Stomach (tissue), 9 donors: Measurements from ENCODE around the gene DUOX2. TPM values are rescaled to one million over a fixed set of nuclear protein-coding genes. Genes with fewer than 3 reads are reported as not detected.

ENCODE experiments used
- DNase-seq, 2 donors: peaks; one replicate each; pipeline versions ENCODE4 v3.0.0 to v3.0.0-alpha.2; 2013 to 2019
- H3K27ac ChIP-seq, 5 donors: fragments of 200-600 bp in 4 of 5; sonication (generic) in 4 of 5; one replicate each; pipeline ENCODE4 v1.5.1; 2013 to 2019; ENCODE audit warnings: mild to moderate bottlenecking in 1 of 5, moderate library complexity in 1 of 5
- H3K27me3 ChIP-seq, 3 donors: fragments of 200-600 bp; sonication (generic); one replicate each; pipeline ENCODE4 v1.5.1; 2017 to 2019; ENCODE audit warnings: mixed run types in 1 of 3
- H3K36me3 ChIP-seq, 4 donors: fragments of 200-600 bp; sonication (generic); 1 replicate in 3 of 4; 2 replicates in 1 of 4; pipeline ENCODE4 v1.5.1; 2016 to 2019
- H3K4me1 ChIP-seq, 4 donors: fragments of 200-600 bp; sonication (generic); one replicate each; pipeline ENCODE4 v1.5.1; 2016 to 2019
- H3K4me3 ChIP-seq, 4 donors: fragments of 200-600 bp; sonication (generic) in 3 of 4; one replicate each; pipeline ENCODE4 v1.5.1; 2016 to 2019; ENCODE audit warnings: mild to moderate bottlenecking in 1 of 4
- H3K9me3 ChIP-seq, 4 donors: fragments of 200-600 bp; sonication (generic); one replicate each; pipeline ENCODE4 v1.5.1; 2016 to 2019
- CTCF ChIP-seq, 7 experiments: fragments of 450-650 bp in 4 of 7; fragments of 200-600 bp in 3 of 7; sonication (generic) in 3 of 7; IDR thresholded peaks; one replicate each; pipeline ENCODE4 v1.5.1; 2016 to 2019; ENCODE audit warnings: antibody characterized with exemption in 7 of 7, control low read depth in 2 of 7, mild to moderate bottlenecking in 1 of 7
- EP300 ChIP-seq: sonication (generic); formaldehyde crosslinking; IDR thresholded peaks from one replicate; pipeline ENCODE4 v1.6.1; 2017; ENCODE audit warnings: antibody characterized with exemption
- POLR2A ChIP-seq, 4 donors: fragments of 450-650 bp; IDR thresholded peaks; one replicate each; pipeline ENCODE4 v1.6.1; 2016; ENCODE audit warnings: antibody characterized with exemption in 4 of 4, control low read depth in 2 of 4, mild to moderate bottlenecking in 1 of 4, moderate library complexity in 1 of 4
- POLR2AphosphoS5 ChIP-seq, 3 donors: sonication (generic); formaldehyde crosslinking; IDR thresholded peaks; one replicate each; pipeline ENCODE4 v1.6.1; 2016; ENCODE audit warnings: antibody characterized with exemption in 3 of 3
- WGBS, 5 donors: extraction: QIAGEN DNeasy Blood & Tissue Kit in 3 of 5; methylation state at CpG; one replicate each; pipeline versions ENCODE4 v1.1.5 to v1.1.7; 2013 to 2018; 5-methylcytosine and 5-hydroxymethylcytosine counted together
- intact Hi-C: fragments of 100-400 bp; cut with DNase I; formaldehyde crosslinking; loops from one replicate; pipeline ENCODE4 v1.15.1; 2023; ENCODE audit warnings: low total_unique reads
- polyA plus RNA-seq, 3 donors: library from polyadenylated mRNA; stranded (reverse); fragments of 200-250 nt; gene quantifications; one replicate each; pipeline ENCODE4 v1.2.3, GENCODE V29; 2013
- total RNA-seq, 5 donors: library from RNA; depleted of rRNA; stranded (reverse); fragments of >200 nt; gene quantifications; one replicate each; pipeline versions ENCODE4 v1.1.0 to v1.2.3, GENCODE V29; 2014 to 2016
- donor health status: healthy with polysubstance abuse.
- donor health status: Bipolar disorder and iron deficiency.
- donor health status: healthy.

The DUOX2 gene
- total and polyA plus RNA-seq, 8 donors = 1.2 to 445 (median 54.5) TPM

- Histone ChIP-seq H3K27me3 (peaks cover 2 to 22% (median 5%) of the 10 kb centered on the region in 3 donors), H3K4me3 (no peak overlapping the region), H3K27ac (no peak overlapping the region), H3K36me3 (peaks cover 4 to 37% (median 12%) of the 10 kb centered on the region in 4 donors), H3K4me1 (peaks cover 4 to 24% (median 20%) of the 10 kb centered on the region in 4 donors), H3K9me3 (no peaks in the 10 kb centered on the region)
- TF ChIP-seq POLR2AphosphoS5 (IDR thresholded peaks at IDR 0.05) (no peak), POLR2A (IDR thresholded peaks at IDR 0.05) (no peak), EP300 (no peak), CTCF (IDR thresholded peaks at IDR 0.05) (no peak)
- 69 to 90% (median 84%) methylated on average over 3 to 5 of the region's 5 CpGs for WGBS, 5 donors
- no peak for DNase-seq
- intact Hi-C loops = no loop called here
These were observed 27.4 kb upstream of the DUOX2 start for GRCh38 chr15:45141386-45141785.

- WGBS, 5 donors = 89 to 97% (median 96%) methylated on average over 10 of the region's 10 CpGs
- peaks cover 4 to 37% (median 12%) of the 10 kb centered on the region in 4 donors for H3K36me3 ChIP-seq
- H3K27me3 ChIP-seq = peaks cover 8 to 28% (median 8%) of the 10 kb centered on the region in 3 donors
- TF ChIP-seq POLR2A (IDR thresholded peaks at IDR 0.05) (no peak), POLR2AphosphoS5 (IDR thresholded peaks at IDR 0.05) (no peak), EP300 (no peak), CTCF (IDR thresholded peaks at IDR 0.05) (no peak)
- no peaks in the 10 kb centered on the region for H3K9me3 ChIP-seq
- peaks cover 4 to 23% (median 18%) of the 10 kb centered on the region in 4 donors for H3K4me1 ChIP-seq
- H3K4me3 ChIP-seq = no peak overlapping the region
- intact Hi-C loops = no loop called here
- H3K27ac ChIP-seq = no peak overlapping the region
- DNase-seq = no peak
These were observed 26.7 kb upstream of the DUOX2 start for GRCh38 chr15:45140557-45141250.

- 36 to 71% (median 56%) methylated on average over 6 of the region's 6 CpGs for WGBS, 5 donors
- TF ChIP-seq POLR2A (IDR thresholded peaks at IDR 0.05) = no peak
- peak in 1 of 3 donors; percentile 61 for TF ChIP-seq POLR2AphosphoS5 (IDR thresholded peaks at IDR 0.05)
These were observed 25.8 kb upstream of the DUOX2 start for GRCh38 chr15:45139770-45140169.

GRCh38 chr15:45138814-45139765 lies 25.1 kb upstream of the DUOX2 start:
- Histone ChIP-seq H3K4me3 (no peak overlapping the region), H3K36me3 (peaks cover 3 to 28% (median 7%) of the 10 kb centered on the region in 4 donors), H3K27ac (peak overlapping the region; percentile 47 to 66 (median 57)), H3K9me3 (no peaks in the 10 kb centered on the region), H3K4me1 (peaks cover 7 to 37% (median 29%) of the 10 kb centered on the region in 4 donors), H3K27me3 (peaks cover 8 to 43% (median 22%) of the 10 kb centered on the region in 3 donors)
- WGBS, 5 donors = 46 to 72% (median 60%) methylated on average over 12 of the region's 12 CpGs
- peak in 1 of 3 donors; percentile 28 for TF ChIP-seq POLR2AphosphoS5 (IDR thresholded peaks at IDR 0.05)
- no peak for TF ChIP-seq POLR2A (IDR thresholded peaks at IDR 0.05)
- DNase-seq = peak in 1 of 2 donors; percentile 80
- intact Hi-C loops = no loop called here

More at GRCh38 chr15:45139770-45140169, 25.8 kb upstream of the DUOX2 start:
- intact Hi-C loops = no loop called here
- Histone ChIP-seq H3K36me3 (peaks cover 4 to 33% (median 10%) of the 10 kb centered on the region in 4 donors), H3K4me3 (no peak overlapping the region), H3K4me1 (peaks cover 7 to 31% (median 25%) of the 10 kb centered on the region in 4 donors), H3K27ac (peak overlapping the region in 3 of 5 donors; percentile 23 to 66 (median 57)), H3K9me3 (no peaks in the 10 kb centered on the region), H3K27me3 (peaks cover 8 to 36% (median 15%) of the 10 kb centered on the region in 3 donors)
- DNase-seq = peak in 1 of 2 donors; percentile 71

- Histone ChIP-seq H3K4me1 (peaks cover 7 to 38% (median 29%) of the 10 kb centered on the region in 4 donors), H3K27me3 (peaks cover 8 to 56% (median 29%) of the 10 kb centered on the region in 3 donors), H3K36me3 (peaks cover 0 to 22% (median 0%) of the 10 kb centered on the region in 4 donors), H3K9me3 (no peaks in the 10 kb centered on the region), H3K27ac (peak overlapping the region in 1 of 5 donors; percentile 17), H3K4me3 (no peak overlapping the region)
- no peak for TF ChIP-seq POLR2A (IDR thresholded peaks at IDR 0.05)
- no peak for TF ChIP-seq POLR2AphosphoS5 (IDR thresholded peaks at IDR 0.05)
- TF ChIP-seq CTCF (IDR thresholded peaks at IDR 0.05) = no peak
- no peak for TF ChIP-seq EP300
- 82 to 89% (median 87%) methylated on average over 8 of the region's 8 CpGs for WGBS, 5 donors
- DNase-seq = no peak
- intact Hi-C loops = no loop called here
These were observed 23.7 kb upstream of the DUOX2 start for GRCh38 chr15:45137703-45138102.
